IMR-90 (cell line): Measurements from ENCODE around the gene CRIM1. TPM values are rescaled to one million over a fixed set of nuclear protein-coding genes. Genes with fewer than 3 reads are reported as not detected.

Source experiments
- ATAC-seq: fragments of 200-7000 bp; cut with Tn5 transposase; 2 replicates; pipeline ENCODE4 v1.9.1; 2020; ENCODE audit warnings: low read depth, mild to moderate bottlenecking, moderate library complexity
- BruUV-seq: library from RNA; stranded (reverse); fragments of 400-500 nt; replicated peaks from 2 replicates; lab custom pipeline; 2021; lab: Mats Ljungman, UMichigan
- CTCF ChIA-PET: fragments of 300-600 bp; formaldehyde crosslinking; extraction: SDS; loops from one replicate; lab custom pipeline; 2021; ENCODE audit warnings: antibody characterized with exemption; lab: Yijun Ruan, JAX
- POLR2A ChIA-PET: fragments of 300-600 bp; sonication (Branson Sonifier 250); formaldehyde crosslinking; loops from one replicate; lab custom pipeline; 2022; ENCODE audit warnings: antibody characterized with exemption; ENCODE audit not compliant: unreplicated experiment; lab: Charles Lee
- DNase-seq: peaks from one replicate; pipeline ENCODE4 v3.0.0; 2013
- H2AFZ ChIP-seq: replicated peaks from 2 replicates; pipeline ENCODE3; 2013; ENCODE audit warnings: low read length, mild to moderate bottlenecking; ENCODE audit not compliant: poor library complexity
- H2AK5ac ChIP-seq: 2 replicates; pipeline ENCODE4 v1.6.1; 2013; ENCODE audit warnings: low read depth, low read length, inconsistent platforms
- H2AK9ac ChIP-seq: replicated peaks from 2 replicates; pipeline ENCODE3; 2013; ENCODE audit warnings: mild to moderate bottlenecking, low read depth, low read length, moderate library complexity; ENCODE audit not compliant: poor library complexity
- H2BK120ac ChIP-seq: 2 replicates; pipeline ENCODE4 v1.6.1; 2013; ENCODE audit warnings: low read depth, low read length, inconsistent platforms
- H2BK15ac ChIP-seq: 3 replicates; pipeline ENCODE4 v1.6.1; 2013; ENCODE audit warnings: low read depth, low read length, inconsistent platforms
- H2BK20ac ChIP-seq: 2 replicates; pipeline ENCODE4 v1.6.1; 2013; ENCODE audit warnings: low read depth, mild to moderate bottlenecking, inconsistent platforms, low read length, moderate library complexity
- H2BK5ac ChIP-seq: 2 replicates; pipeline ENCODE4 v1.6.1; 2013; ENCODE audit warnings: mild to moderate bottlenecking, low read depth, low read length, inconsistent platforms; ENCODE audit not compliant: poor library complexity, severe bottlenecking
- H3K14ac ChIP-seq: replicated peaks from 2 replicates; pipeline ENCODE4 v1.6.1; 2013; ENCODE audit warnings: low read depth, low read length, inconsistent platforms
- H3K18ac ChIP-seq: 2 replicates; pipeline ENCODE4 v1.6.1; 2013; ENCODE audit warnings: low read depth, low read length, control low read depth
- H3K23ac ChIP-seq: 2 replicates; pipeline ENCODE4 v1.6.1; 2013; ENCODE audit warnings: low read depth, low read length, inconsistent platforms
- H3K27ac ChIP-seq: 2 replicates; pipeline ENCODE4 v1.5.1; 2013; ENCODE audit warnings: mild to moderate bottlenecking, control low read depth, low read length; ENCODE audit not compliant: insufficient read depth
- H3K27me3 ChIP-seq: 2 replicates; pipeline ENCODE4 v1.6.1; 2013; ENCODE audit warnings: low read length; ENCODE audit not compliant: control insufficient read depth, insufficient read depth
- H3K36me3 ChIP-seq: 2 replicates; pipeline ENCODE4 v1.6.1; 2013; ENCODE audit warnings: low read length, mixed read lengths; ENCODE audit not compliant: control insufficient read depth, insufficient read depth
- H3K4ac ChIP-seq: 2 replicates; pipeline ENCODE4 v1.6.1; 2013; ENCODE audit warnings: low read depth, low read length, inconsistent platforms
- H3K4me1 ChIP-seq: 2 replicates; pipeline ENCODE4 v1.6.1; 2013; ENCODE audit warnings: low read length, mixed read lengths; ENCODE audit not compliant: control insufficient read depth, insufficient read depth
- H3K4me2 ChIP-seq: 2 replicates; pipeline ENCODE4 v1.6.1; 2013; ENCODE audit warnings: low read depth, mild to moderate bottlenecking, control low read depth, low read length, moderate library complexity
- H3K4me3 ChIP-seq: 2 replicates; pipeline ENCODE4 v1.5.1; 2013; ENCODE audit warnings: low read depth, mild to moderate bottlenecking, control low read depth, low read length, moderate library complexity; ENCODE audit not compliant: insufficient read depth
- H3K56ac ChIP-seq: 2 replicates; pipeline ENCODE4 v1.6.1; 2013; ENCODE audit warnings: low read length, inconsistent platforms; ENCODE audit not compliant: insufficient read depth; ENCODE audit errors: extremely low read depth
- H3K79me1 ChIP-seq, 2 experiments: 2 replicates each; pipeline ENCODE4 v1.6.1; 2013; ENCODE audit warnings: low read length in 2 of 2, inconsistent platforms in 1 of 2, low read depth in 1 of 2
- H3K9ac ChIP-seq: 2 replicates; pipeline ENCODE4 v1.6.1; 2013; ENCODE audit warnings: low read depth, low read length, control low read depth
- H3K9me1 ChIP-seq: 2 replicates; pipeline ENCODE4 v1.6.1; 2013; ENCODE audit warnings: low read length, inconsistent platforms; ENCODE audit not compliant: insufficient read depth
- H3K9me3 ChIP-seq: 2 replicates; pipeline ENCODE4 v1.6.1; 2013; ENCODE audit warnings: low read length; ENCODE audit not compliant: control insufficient read depth, insufficient read depth
- H4K20me1 ChIP-seq: 2 replicates; pipeline ENCODE4 v1.6.1; 2013; ENCODE audit warnings: low read length, inconsistent platforms; ENCODE audit not compliant: insufficient read depth
- H4K5ac ChIP-seq: 2 replicates; pipeline ENCODE4 v1.6.1; 2013; ENCODE audit warnings: mild to moderate bottlenecking, low read depth, low read length, control low read depth
- H4K8ac ChIP-seq, 2 experiments: 2 replicates each; pipeline ENCODE4 v1.6.1; 2013; ENCODE audit warnings: low read depth in 2 of 2, low read length in 2 of 2, control low read depth in 1 of 2, inconsistent platforms in 1 of 2
- H4K91ac ChIP-seq: 2 replicates; pipeline ENCODE4 v1.6.1; 2013; ENCODE audit warnings: low read depth, low read length, inconsistent platforms; ENCODE audit not compliant: insufficient read depth
- CEBPB ChIP-seq: IDR thresholded peaks from 2 replicates; pipeline ENCODE4 v1.6.1; 2012; ENCODE audit warnings: low read depth, low read length, improper control_type of control experiment
- ELK1 ChIP-seq: fragments of 150-350 bp; IDR thresholded peaks from 2 replicates; pipeline ENCODE4 v1.6.1; 2016; ENCODE audit warnings: low read depth, mild to moderate bottlenecking, low read length, moderate library complexity, borderline replicate concordance
- FOS ChIP-seq: fragments of 150-350 bp; IDR thresholded peaks from 2 replicates; pipeline ENCODE4 v1.6.1; 2016; ENCODE audit warnings: low read depth, low read length
- POLR2A ChIP-seq: IDR thresholded peaks from 2 replicates; pipeline ENCODE4 v1.6.1; 2012; ENCODE audit warnings: mild to moderate bottlenecking, low read depth, low read length
- RFX5 ChIP-seq: IDR thresholded peaks from 2 replicates; pipeline ENCODE4 v1.8.0; 2012; ENCODE audit warnings: low read depth, mild to moderate bottlenecking, low read length, moderate library complexity
- WGBS, 2 experiments: methylation state at CpG; one replicate each; pipeline versions ENCODE4 v1.1.5 to v1.1.7; 2013; ENCODE audit warnings: missing lambda C conversion rate in 2 of 2; ENCODE audit not compliant: insufficient read length in 1 of 2; ENCODE audit errors: extremely low coverage in 2 of 2; 5-methylcytosine and 5-hydroxymethylcytosine counted together
- dilution Hi-C: fragments of 300-500 bp; cut with HindIII; formaldehyde crosslinking; loops from one replicate; pipeline ENCODE4 v1.14.3; 2018; ENCODE audit warnings: low sequenced_read_pairs; ENCODE audit not compliant: unreplicated experiment
- in situ Hi-C: fragments of 300-500 bp; cut with MboI; formaldehyde crosslinking; loops from 3 replicates; pipeline ENCODE4 v1.14.3; 2019; ENCODE audit warnings: low sequenced_read_pairs, inconsistent platforms, mixed read lengths
- intact Hi-C: fragments of 100-400 bp; cut with micrococcal nuclease; formaldehyde crosslinking; loops from 2 replicates; pipeline ENCODE4 v1.10.0; 2022
- polyA plus RNA-seq, 3 experiments: library from polyadenylated mRNA; depleted of rRNA; stranded (reverse); fragments of >200 nt; gene quantifications; 2 replicates each; pipeline ENCODE4 v1.2.3, GENCODE V29; 2012; ENCODE audit warnings: low replicate concordance in 1 of 3
- total RNA-seq: library from RNA; depleted of rRNA; stranded (reverse); fragments of >200 nt; gene quantifications from 2 replicates; pipeline ENCODE4 v1.2.3, GENCODE V29; 2012

Gene CRIM1
- total and polyA plus RNA-seq, 2 of the 4 experiments (the other 2 are of a cell fraction), result 285 to 490 TPM

DNA sequence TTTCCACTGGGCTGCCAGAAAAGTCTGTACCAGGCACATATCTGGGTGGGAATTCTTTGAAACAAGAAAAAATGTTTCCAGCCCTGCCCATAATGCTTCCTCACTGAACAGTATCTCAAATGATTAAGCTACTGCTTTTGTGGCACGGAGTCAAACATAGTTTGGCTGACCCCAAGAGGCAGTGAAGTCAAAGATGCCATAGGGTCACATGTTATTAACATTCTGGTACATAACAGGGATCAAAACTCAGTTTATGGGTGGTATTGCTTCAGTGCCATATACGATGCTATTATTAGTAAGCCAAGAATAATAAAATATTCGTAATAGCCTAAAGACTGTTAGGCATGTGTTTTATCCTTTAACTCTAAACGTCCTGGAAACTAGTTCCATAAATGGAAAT lies 129.9 kb downstream of the CRIM1 start (continued):
- TF ChIP-seq ELK1, result no peak

DNA sequence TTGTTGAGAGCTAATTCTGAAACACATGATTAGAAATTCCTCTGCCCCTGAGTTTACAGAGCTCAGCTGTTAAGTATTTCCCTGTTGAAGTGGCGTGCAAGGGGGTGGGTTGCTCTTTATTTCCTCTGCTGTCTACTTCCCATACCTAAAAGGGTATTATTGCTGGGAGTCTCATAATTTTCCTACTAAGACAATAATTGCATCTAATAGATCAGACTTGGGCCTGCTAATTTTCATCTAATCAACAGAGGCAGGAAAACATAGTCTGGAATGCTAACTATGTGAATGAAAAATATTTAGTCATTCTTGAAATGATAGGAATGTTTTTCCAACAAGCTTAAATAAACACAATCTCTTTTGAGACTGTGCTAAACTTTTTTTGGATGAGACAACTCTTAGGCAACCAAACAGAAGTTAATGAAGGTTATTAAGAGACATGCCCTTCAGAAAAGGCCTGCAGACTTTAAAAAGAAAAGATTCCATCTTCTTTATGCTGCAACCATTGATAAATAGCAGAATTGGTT lies 131.0 kb downstream of the CRIM1 start:
- peak overlapping the region; percentile 86 for H3K14ac ChIP-seq
- peak overlapping the region; percentile 86 for H3K27ac ChIP-seq
- no TSS peak for BruUV-seq
- peaks cover 26% of the 10 kb centered on the region for H3K36me3 ChIP-seq
- peak overlapping the region; percentile 16; the same call in 1 of the 3 replicates for H2BK15ac ChIP-seq
- H3K4me1 ChIP-seq, result peaks cover 44% of the 10 kb centered on the region
- peak overlapping the region; percentile 79 for H3K9ac ChIP-seq
- DNase-seq (peak; percentile 82), ATAC-seq (peak; percentile 32)
- intact Hi-C loops (loop anchor here (1.0 to 5.0 kb wide), 5 partner anchors 30 to 128 kb away; no protein-coding TSS in a partner anchor), in situ Hi-C loops (no loop called here), dilution Hi-C loops (no loop called here)
- no peak overlapping the region for H3K4me3 ChIP-seq
- H3K56ac ChIP-seq, result peak overlapping the region; percentile 98
- H2AK9ac ChIP-seq, result no peak overlapping the region
- H3K18ac ChIP-seq, result peak overlapping the region; percentile 99
- WGBS, 2 experiments, result no CpG with 5 or more reads among the region's 1 CpG
- no peak overlapping the region for H2AFZ ChIP-seq
- H2BK120ac ChIP-seq, result peak overlapping the region; percentile 98
- peak overlapping the region; percentile 66 to 98 for H4K8ac ChIP-seq
- ChIA-PET CTCF (interaction anchor here (0.8 to 1.1 kb wide), 3 partner anchors 27 to 149 kb away, joined by 3 to 7 read pairs (median 4); no protein-coding TSS in a partner anchor), POLR2A (interaction anchor here (0.5 kb wide), 1 partner anchor 131 kb away, joined by 3 read pairs; the partner anchor contains the start of gene CRIM1)
- H3K23ac ChIP-seq, result peak overlapping the region; percentile 75
- no peaks in the 10 kb centered on the region for H3K27me3 ChIP-seq
- H3K9me3 ChIP-seq, result no peaks in the 10 kb centered on the region
- peak overlapping the region; percentile 57; the same call in 1 of the 2 replicates for H3K4me2 ChIP-seq
- peaks cover 43% of the 10 kb centered on the region for H3K9me1 ChIP-seq
- H3K4ac ChIP-seq, result peak overlapping the region; percentile 98
- H2BK20ac ChIP-seq, result peak overlapping the region; percentile 89
- H4K5ac ChIP-seq, result peak overlapping the region; percentile 98
- H3K79me1 ChIP-seq, result peaks cover 53 to 64% of the 10 kb centered on the region in 2 experiments
- peak overlapping the region; percentile 98 for H4K91ac ChIP-seq
- H4K20me1 ChIP-seq, result no peaks in the 10 kb centered on the region
- H2BK5ac ChIP-seq, result peak overlapping the region; percentile 99
- H2AK5ac ChIP-seq, result peak overlapping the region; percentile 52
- peak; percentile 88 for TF ChIP-seq CEBPB
- TF ChIP-seq FOS, result 0 out of 2 replicates have a peak, but pooled peaks have one; percentile 3
- no peak for TF ChIP-seq RFX5
- TF ChIP-seq POLR2A, result no peak
